GM13977 (cell line): ENCODE measurements around the gene SKAP2.

ENCODE experiments used
- DNase-seq: peaks from one replicate; pipeline ENCODE4 v3.0.0; 2012; ENCODE audit warnings: low spot score
- in situ Hi-C: fragments of 300-500 bp; cut with MboI; formaldehyde crosslinking; loops from one replicate; pipeline ENCODE4 v1.12.0; 2022; ENCODE audit warnings: low sequenced_read_pairs, low pct_unique_long_range_greater_than_20kb, mixed read lengths, inconsistent platforms; ENCODE audit not compliant: unreplicated experiment
- TF ChIP-seq, protein P1 (sequence below): IDR thresholded peaks from 2 replicates; pipeline ENCODE4 v1.5.1; 2012; ENCODE audit warnings: mild to moderate bottlenecking, control low read depth; ENCODE audit not compliant: insufficient read depth; ENCODE audit errors: extremely low read depth, missing control alignments

The SKAP2 gene

DNA sequence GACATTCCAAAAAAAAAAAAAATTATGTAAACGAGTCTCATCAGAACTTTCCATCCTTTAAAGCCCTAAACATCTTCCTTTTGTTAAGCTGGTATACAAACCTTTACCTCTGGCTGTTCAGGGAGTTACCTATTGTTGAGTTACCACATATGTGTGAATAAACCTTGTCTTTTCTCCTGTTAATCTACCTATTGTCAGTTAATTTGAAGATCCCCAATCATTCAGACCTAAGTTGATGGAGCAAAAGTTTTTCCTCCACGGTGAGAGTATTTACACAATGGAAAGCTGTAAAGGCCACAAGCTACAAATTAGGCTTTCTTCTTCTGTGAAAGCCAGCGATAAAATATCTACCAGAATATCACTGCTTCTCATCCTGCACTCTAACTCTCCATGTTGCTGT lies 80.3 kb downstream of the SKAP2 start:
- in situ Hi-C loops = no loop called here
- DNase-seq = no peak
- TF ChIP-seq, protein P1, sequence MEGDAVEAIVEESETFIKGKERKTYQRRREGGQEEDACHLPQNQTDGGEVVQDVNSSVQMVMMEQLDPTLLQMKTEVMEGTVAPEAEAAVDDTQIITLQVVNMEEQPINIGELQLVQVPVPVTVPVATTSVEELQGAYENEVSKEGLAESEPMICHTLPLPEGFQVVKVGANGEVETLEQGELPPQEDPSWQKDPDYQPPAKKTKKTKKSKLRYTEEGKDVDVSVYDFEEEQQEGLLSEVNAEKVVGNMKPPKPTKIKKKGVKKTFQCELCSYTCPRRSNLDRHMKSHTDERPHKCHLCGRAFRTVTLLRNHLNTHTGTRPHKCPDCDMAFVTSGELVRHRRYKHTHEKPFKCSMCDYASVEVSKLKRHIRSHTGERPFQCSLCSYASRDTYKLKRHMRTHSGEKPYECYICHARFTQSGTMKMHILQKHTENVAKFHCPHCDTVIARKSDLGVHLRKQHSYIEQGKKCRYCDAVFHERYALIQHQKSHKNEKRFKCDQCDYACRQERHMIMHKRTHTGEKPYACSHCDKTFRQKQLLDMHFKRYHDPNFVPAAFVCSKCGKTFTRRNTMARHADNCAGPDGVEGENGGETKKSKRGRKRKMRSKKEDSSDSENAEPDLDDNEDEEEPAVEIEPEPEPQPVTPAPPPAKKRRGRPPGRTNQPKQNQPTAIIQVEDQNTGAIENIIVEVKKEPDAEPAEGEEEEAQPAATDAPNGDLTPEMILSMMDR = no peak

DNA sequence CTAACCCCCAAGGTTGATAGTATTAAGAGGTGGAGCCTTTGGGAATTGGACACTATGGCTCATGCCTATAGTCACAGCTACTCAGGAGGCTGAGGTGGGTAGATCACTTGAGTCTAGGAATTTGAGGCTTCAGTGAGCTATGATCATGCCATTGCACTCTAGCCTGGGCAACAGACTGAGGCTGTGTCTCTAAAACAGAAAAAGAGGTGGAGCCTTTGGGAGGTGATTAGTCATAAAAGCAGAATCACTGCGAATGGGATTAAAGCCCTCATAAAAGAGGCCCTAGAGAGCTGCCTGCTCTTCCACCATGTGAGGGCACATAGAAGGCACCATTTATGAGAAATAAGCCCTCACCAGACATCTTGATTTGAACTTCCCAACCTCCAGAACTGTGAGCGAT lies 81.9 kb downstream of the SKAP2 start:
- TF ChIP-seq, protein P1 = no peak
- no peak for DNase-seq
- in situ Hi-C loops = no loop called here

DNA sequence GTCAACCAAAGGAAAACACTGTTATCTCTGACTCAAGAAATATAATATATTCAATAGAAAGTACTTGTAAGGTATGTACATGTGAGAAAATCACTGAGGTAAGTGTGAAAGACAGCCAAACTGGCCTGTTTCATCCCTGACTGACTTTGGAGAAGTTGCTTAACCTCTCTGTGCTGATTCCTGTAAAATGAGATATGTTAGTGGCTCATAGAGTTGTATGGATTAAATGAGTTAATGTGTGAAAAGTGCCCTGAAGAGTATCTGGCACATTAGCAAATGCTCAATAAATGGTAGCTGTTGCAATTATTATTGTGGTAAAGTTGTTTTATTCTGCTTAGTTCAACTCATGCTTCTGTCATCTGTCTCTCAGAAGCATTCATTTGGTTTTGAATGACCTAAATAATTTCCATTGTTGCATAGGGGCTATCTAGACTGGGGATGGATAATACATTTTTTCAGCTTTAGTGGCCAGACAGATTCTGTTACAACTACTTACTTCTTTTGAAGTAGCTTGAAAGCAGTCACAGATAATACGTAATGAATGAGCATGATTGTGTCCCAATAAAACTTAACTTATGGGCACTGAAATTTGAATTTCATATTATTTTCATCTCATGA lies 84.3 kb downstream of the SKAP2 start:
- in situ Hi-C loops = no loop called here

DNA sequence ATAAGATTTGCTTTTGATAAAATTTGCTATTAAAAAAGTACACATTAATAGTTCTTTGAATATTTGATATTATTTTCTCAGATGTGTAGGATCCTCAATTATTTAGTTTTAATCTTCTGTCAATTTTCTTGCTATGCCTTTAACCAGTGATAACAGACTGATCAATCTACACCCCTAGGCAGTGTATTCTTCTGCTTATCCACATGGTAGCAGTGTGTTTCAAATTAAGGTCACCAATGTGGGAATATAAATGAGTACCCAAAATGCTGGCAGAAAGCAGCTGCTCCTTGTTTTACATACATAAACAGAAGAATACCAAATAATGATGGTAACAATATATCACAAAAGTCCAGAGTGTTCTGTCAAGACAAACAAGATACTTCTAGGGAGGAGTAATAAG lies 87.0 kb downstream of the SKAP2 start:
- DNase-seq = no peak
- in situ Hi-C loops = no loop called here
- TF ChIP-seq, protein P1 = no peak

More for the DNA sequence above, 84.3 kb downstream of the SKAP2 start:
- TF ChIP-seq, protein P1 = no peak
- DNase-seq = no peak

DNA sequence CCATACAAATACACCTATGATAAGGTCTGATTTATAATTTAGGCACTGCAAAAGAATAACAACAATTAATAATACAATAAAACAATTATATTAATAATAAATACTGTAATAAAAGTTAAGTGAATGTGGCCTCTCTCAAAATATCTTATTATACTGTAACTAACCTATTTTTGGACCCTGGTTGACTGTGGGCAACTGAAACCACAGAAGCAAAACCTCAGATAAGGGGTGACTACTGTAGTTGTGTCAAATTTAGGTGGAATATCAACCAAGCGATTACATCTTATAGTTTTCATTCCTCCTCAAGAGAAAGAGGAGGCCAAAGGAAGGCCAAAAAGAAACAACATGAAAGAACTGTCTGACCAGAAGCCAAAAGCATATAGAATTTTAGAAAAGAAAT lies 103.9 kb downstream of the SKAP2 start:
- no peak for DNase-seq
- TF ChIP-seq, protein P1 = no peak
- in situ Hi-C loops = no loop called here

DNA sequence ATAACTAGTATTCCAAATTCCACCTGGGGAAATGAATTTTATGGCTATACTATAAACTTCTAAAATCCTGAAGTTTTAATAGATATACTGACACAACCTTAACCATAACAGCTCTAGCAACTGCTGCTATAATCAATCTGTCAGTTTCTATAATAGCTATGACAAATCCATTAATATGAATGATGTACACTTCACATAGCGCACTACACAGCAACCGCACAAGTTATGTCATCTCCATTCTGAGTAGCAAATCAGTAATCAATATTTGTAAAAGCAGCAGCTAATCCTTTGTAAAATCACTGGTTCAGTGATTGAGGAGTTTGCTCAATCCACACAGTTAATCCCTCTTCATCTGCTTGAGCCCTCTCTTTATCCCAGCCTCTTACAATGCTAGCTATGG lies 105.3 kb downstream of the SKAP2 start:
- in situ Hi-C loops = no loop called here
- TF ChIP-seq, protein P1 = no peak
- DNase-seq = no peak
